Measurements from ENCODE around the gene TADA2B. TPM values are rescaled to one million over a fixed set of nuclear protein-coding genes. Genes with fewer than 3 reads are reported as not detected.

Gene TADA2B
- total RNA-seq, 4 donors from 2014 or later = 13.3 to 27.3 (median 16.5) TPM

GRCh38 chr4:7041801-7042502, 1.2 kb upstream of the TADA2B start:
- Histone ChIP-seq H3K36me3 (peaks cover 0 to under 1% (median 0%) of the 10 kb centered on the region in 3 donors), H3K4me3 (peak overlapping the region; percentile 49 to 93 (median 68)), H3K27ac (peak overlapping the region in 3 of 4 donors; percentile 72 to 82 (median 79)), H3K4me1 (peaks cover 0 to 44% (median 30%) of the 10 kb centered on the region in 4 donors), H3K27me3 (no peaks in the 10 kb centered on the region), H3K9me3 (no peaks in the 10 kb centered on the region)
- WGBS, 2 donors = 20 to 21% methylated on average over 42 of the region's 42 CpGs
- TF ChIP-seq CTCF (IDR thresholded peaks at IDR 0.05) = no peak
- TF ChIP-seq POLR2A (IDR thresholded peaks at IDR 0.05) = no peak
- TF ChIP-seq EP300 (IDR thresholded peaks at IDR 0.05) = no peak
- no peak for DNase-seq (ENCODE audit: low spot score in 2 of 2)

- WGBS, 2 donors = 0 to 1% methylated on average over 36 to 73 of the region's 90 CpGs
- Histone ChIP-seq H3K36me3 (peaks cover 0 to 4% (median 0%) of the 10 kb centered on the region in 3 donors), H3K9me3 (no peaks in the 10 kb centered on the region), H3K4me1 (peaks cover 0 to 50% (median 30%) of the 10 kb centered on the region in 4 donors), H3K27me3 (no peaks in the 10 kb centered on the region), H3K4me3 (peak overlapping the region; percentile 49 to 93 (median 68)), H3K27ac (peak overlapping the region in 3 of 4 donors; percentile 72 to 82 (median 79))
- peak in 1 of 2 donors; percentile 49 for TF ChIP-seq POLR2A (IDR thresholded peaks at IDR 0.05)
- peak in 4 of 5 experiments; percentile 73 to 87 (median 79) for TF ChIP-seq CTCF (IDR thresholded peaks at IDR 0.05)
- peak; percentile 7 to 73 for TF ChIP-seq EP300 (IDR thresholded peaks at IDR 0.05)
- DNase-seq (ENCODE audit: low spot score in 2 of 2) = peak; percentile 87 to 94
Observed at GRCh38 chr4:7042503-7043283, 479 bp upstream of the TADA2B start.

- Histone ChIP-seq H3K27me3 (no peaks in the 10 kb centered on the region), H3K4me1 (peaks cover 0 to 51% (median 30%) of the 10 kb centered on the region in 4 donors), H3K9me3 (no peaks in the 10 kb centered on the region), H3K36me3 (peaks cover 0 to 11% (median 0%) of the 10 kb centered on the region in 3 donors), H3K27ac (peak overlapping the region in 3 of 4 donors; percentile 93 to 94 (median 93)), H3K4me3 (peak overlapping the region; percentile 99)
- no peak for DNase-seq (ENCODE audit: low spot score in 2 of 2)
- WGBS, 2 donors = 14 to 27% methylated on average over 15 to 29 of the region's 29 CpGs
- TF ChIP-seq CTCF (IDR thresholded peaks at IDR 0.05) = no peak
- no peak for TF ChIP-seq EP300 (IDR thresholded peaks at IDR 0.05)
- no peak for TF ChIP-seq POLR2A (IDR thresholded peaks at IDR 0.05)
Observed at GRCh38 chr4:7044137-7044930, 1.2 kb downstream of the TADA2B start.

- H3K27me3 ChIP-seq = no peaks in the 10 kb centered on the region
- peak overlapping the region in 1 of 4 donors; percentile 93 for H3K27ac ChIP-seq
- H3K4me3 ChIP-seq = no peak overlapping the region
- DNase-seq (ENCODE audit: low spot score in 2 of 2) = no peak
- H3K9me3 ChIP-seq = no peaks in the 10 kb centered on the region
- no peak for TF ChIP-seq POLR2A (IDR thresholded peaks at IDR 0.05)
- TF ChIP-seq EP300 (IDR thresholded peaks at IDR 0.05) = no peak
- TF ChIP-seq CTCF (IDR thresholded peaks at IDR 0.05) = no peak
- peaks cover 0 to 63% (median 30%) of the 10 kb centered on the region in 4 donors for H3K4me1 ChIP-seq
- H3K36me3 ChIP-seq = peaks cover 0 to 18% (median 0%) of the 10 kb centered on the region in 3 donors
- WGBS, 2 donors = 86 to 89% methylated on average over 8 of the region's 8 CpGs
Observed at GRCh38 chr4:7045553-7045952, 2.4 kb downstream of the TADA2B start.
